ENCODE measurements around the gene SUPT6H.

The SUPT6H gene

DNA sequence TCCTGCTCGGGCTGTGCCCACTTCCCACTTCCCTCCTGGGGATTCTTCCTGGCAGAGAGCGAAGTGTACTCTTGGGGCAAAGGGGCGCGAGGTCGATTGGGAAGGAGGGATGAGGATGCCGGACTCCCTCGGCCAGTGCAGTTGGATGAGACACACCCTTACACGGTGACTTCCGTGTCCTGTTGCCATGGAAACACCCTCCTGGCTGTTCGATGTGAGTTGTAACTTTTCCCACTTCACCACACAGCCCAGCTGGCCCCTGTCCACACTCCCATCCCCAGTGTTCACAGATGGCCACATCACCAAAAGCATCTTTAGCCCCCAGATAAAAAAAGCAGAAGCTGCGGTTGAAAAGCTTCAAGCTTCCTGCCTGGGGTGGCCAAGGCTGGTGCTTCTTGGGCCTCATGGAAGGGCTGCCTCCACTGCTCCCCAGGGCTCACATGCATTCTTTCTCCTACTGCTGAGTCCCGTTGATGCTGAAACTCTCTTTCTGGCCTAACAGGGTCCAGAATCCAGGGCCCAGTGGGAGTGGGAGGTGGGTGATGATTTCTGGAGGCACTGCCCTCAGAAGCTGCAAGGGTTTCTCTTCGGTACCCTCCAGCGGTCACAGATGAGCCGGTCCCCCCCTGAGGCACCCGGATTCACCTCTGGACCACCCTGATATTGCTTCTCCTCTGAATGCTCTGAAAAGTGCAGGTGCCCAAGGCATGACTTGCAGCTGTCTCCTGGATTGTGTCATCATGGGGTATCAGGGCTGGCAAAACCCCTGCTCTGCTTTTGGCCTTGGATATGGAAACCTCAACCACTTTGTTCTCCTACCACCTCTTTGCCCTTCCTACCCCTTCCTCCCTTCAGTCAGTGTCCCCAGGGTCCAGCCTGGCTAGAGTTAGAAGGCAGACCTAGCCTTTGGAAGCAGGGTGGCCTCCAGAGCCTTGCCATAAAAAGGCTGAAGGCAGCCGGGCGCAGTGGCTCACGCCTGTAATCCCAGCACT is 79.6 kb downstream of the SUPT6H start:
- Mint-ChIP-seq H3K4me1 (peaks cover 31% of the 10 kb centered on the region), H3K36me3 (peaks cover 25% of the 10 kb centered on the region), H3K9me3 (no peaks in the 10 kb centered on the region), H3K4me3 (peak overlapping the region; percentile 84), H3K27ac (peak overlapping the region; percentile 37)
- ATAC-seq (no peak), DNase-seq (ENCODE audit: low spot score in 2 of 2) (no peak)

DNA sequence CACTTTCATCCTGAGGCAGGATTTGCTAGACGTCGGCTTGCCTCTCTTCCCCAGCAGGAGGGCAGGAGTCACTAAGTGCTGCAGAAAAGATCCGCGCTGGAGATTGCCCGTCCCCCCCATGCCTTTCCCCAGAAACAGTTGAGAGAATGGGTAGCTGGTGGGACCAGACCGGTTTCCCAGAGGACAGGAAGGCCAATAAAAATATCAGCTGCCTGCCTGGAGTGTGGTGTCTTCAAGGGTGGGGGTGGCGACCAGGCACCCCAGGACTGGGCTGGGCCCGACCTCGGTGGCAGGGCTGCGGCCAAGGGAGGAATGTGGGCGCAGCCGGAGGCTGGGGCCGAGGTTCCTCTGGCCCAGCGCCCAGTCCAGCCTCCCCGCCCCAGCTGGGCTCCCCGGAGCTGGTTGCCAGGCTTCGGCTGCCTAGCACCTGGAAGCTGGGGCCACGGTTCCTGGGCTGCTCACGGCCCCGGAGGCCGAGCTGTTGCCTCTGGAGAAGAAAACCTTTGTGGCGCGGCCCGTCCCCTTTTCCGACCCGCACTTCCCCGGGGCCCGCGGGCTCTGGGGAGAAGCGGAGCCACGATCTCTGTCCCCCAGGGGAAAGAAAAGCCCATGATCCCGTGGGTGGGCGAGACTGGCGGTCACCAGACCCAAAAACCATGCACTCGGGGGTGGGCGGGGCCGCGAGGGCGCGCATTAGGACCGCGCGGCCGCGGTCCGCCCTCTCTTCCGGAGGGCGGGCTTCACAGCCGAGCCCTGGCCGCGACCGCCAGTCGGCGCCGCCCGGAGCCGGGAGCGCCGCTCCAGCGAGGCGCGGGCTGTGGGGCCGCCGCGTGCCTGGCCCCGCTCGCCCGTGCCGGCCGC is 81.5 kb downstream of the SUPT6H start, which contains the start of gene TRAF4:
Gene TRAF4, plus strand, starts transcription at position 769 of the 861 bp plus-strand sequence. CDS start 102 bp downstream, outside the sequence.
- no peaks in the 10 kb centered on the region for H3K9me3 Mint-ChIP-seq
- peak; percentile 66 to 87 for DNase-seq (ENCODE audit: low spot score in 2 of 2)

DNA sequence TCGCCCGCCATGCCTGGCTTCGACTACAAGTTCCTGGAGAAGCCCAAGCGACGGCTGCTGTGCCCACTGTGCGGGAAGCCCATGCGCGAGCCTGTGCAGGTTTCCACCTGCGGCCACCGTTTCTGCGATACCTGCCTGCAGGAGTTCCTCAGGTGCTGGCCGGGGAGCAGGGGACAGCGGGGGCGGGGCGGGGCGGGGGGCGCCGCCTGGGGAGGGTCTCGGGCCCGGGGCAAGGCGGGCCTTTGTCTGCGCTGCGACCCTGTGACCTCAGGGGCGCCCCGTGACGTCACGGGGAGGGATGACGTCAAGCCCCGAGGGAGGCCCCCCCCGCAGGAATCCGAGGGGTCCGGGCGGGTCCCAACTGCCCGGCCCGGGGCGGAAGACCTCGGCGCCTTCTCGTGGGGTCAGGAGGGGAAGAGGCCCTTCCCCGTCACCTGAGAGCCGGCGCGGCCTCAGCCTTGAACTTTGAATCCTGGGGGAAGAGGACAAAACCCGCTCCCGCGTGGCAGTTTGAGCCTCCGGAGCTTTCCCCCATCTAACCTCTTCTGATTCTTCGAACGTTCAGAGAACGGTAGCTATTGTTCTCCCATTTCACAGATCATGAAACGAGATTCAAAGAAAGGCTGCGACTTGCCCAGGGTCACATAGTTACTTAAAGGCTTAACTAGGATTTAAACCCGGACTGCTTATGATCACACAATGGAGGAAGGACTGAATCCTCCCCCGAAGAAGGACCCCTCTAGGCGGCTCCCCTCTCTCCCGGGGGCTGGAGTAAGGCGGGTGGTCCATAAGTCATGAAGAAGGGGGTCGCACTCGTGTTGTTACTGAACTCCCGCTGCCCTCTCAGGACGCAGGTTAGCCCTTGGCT is 82.3 kb downstream of the SUPT6H start:
- ATAC-seq: peak; percentile 61
- H3K9me3 Mint-ChIP-seq: no peaks in the 10 kb centered on the region
- H3K27ac Mint-ChIP-seq: peak overlapping the region; percentile 94
- peaks cover 36% of the 10 kb centered on the region for H3K4me1 Mint-ChIP-seq
- peak; percentile 46 to 84 for DNase-seq (ENCODE audit: low spot score in 2 of 2)
- peak overlapping the region; percentile 84 for H3K4me3 Mint-ChIP-seq
- H3K36me3 Mint-ChIP-seq: peaks cover 52% of the 10 kb centered on the region

More for the DNA sequence above, 81.5 kb downstream of the SUPT6H start, which contains the start of gene TRAF4:
- peaks cover 36% of the 10 kb centered on the region for H3K4me1 Mint-ChIP-seq
- H3K36me3 Mint-ChIP-seq: peaks cover 43% of the 10 kb centered on the region
- H3K4me3 Mint-ChIP-seq: peak within 1 kb of the TSS; percentile 84
- ATAC-seq: peak; percentile 91
- peak within 1 kb of the TSS; percentile 94 for H3K27ac Mint-ChIP-seq

DNA sequence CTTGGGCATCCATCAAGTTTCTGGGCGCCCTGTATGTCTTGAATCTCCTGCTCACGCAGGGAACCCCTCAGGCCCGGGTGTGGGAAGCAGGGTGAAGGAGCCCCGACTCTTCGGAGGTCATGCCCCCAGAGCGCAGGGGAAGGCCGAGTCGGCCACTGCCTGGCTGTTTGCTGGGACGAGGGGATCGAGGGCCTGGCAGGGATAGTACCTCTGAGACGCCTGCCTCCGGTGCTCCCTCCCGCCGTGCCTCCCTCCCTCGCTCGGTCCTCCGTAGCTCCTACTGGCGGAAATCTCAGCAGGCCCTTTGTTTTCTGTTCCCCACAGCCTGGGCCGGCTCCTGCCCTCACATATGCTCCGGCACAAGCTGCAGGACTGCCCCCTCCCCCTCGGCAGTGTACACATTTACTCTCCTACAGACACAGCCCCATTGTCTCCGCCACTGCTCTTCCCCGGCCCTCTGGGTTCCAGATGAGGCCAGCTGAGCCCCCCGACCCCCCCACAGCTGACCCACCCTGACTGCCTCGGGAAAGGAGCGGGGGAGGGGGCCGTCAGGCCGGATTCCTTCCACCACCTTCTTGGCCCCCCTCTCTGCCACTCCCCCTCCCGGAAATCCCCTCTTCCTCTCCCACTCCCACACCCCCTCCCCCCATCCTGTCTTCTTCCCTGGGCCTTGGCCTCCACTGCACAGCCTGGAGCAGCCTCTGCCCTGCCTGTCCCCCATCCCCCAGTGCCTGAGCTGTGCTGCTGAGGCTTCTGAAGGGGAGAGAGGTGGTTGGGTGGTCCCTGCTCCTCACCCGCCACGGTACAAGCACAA is 83.2 kb downstream of the SUPT6H start:
- Mint-ChIP-seq H3K36me3 (peaks cover 60% of the 10 kb centered on the region), H3K4me3 (peak overlapping the region; percentile 84), H3K4me1 (peaks cover 34% of the 10 kb centered on the region), H3K9me3 (no peaks in the 10 kb centered on the region), H3K27ac (peak overlapping the region; percentile 94)
- DNase-seq (ENCODE audit: low spot score in 2 of 2) (peak in 1 of 2 donors; percentile 70), ATAC-seq (no peak)

DNA sequence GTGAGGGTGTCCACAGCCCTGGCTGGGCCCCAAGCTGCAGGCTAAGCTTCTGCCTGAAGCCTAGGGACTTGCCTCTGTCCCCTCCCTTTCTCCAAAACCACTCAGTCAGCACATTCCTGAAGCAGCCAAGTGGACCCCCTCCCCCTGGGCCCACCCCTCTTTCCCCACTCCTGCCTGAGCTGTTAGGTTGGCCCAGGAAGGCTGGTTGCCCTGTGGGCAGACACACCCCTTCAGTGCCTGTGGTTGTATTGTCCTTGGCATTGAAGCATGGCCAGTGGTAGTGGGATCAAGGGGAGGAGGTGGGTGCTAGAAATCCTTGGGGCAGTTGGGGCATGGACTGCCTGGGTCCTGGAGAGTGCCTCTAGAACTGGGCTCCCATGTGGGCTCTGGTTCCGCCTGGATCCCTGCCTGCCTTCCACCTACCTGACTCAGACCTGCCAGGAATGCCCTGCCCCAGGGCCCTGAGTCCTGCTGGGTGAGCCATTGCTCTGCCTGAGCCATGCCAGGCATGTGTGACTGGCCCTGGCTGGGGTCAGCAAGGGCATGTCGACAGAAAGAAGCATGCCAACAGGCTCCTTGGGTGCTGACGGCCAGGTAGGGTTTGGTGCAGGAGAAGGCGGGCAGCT is 83.9 kb downstream of the SUPT6H start:
- peak overlapping the region; percentile 84 for H3K4me3 Mint-ChIP-seq
- H3K9me3 Mint-ChIP-seq: no peaks in the 10 kb centered on the region
- H3K4me1 Mint-ChIP-seq: peaks cover 34% of the 10 kb centered on the region
- H3K36me3 Mint-ChIP-seq: peaks cover 67% of the 10 kb centered on the region
- no peak for DNase-seq (ENCODE audit: low spot score in 2 of 2)
- no peak for ATAC-seq
- H3K27ac Mint-ChIP-seq: peak overlapping the region; percentile 94

DNA sequence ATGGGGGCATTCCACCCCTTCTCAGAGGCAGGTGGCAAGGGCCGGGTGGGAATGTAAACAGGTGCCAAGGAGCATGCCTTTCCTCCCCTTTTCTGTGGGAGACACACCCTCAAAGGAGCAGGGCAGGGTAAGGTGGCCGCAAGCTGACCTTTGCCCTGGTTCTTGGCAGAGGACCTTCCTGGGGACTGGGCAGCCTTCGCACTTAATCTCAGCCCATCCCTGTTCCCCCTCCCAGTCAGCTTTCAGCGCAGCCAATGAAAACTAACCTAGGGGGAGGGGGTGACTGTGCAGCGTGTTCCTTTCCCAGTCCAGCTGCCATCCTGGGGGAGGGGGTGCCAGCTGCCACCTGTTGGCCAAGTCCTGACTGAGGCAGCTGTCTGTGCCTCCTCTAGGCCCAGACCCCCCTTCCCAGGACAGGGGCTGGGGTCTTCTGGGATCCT is 84.6 kb downstream of the SUPT6H start:
- Mint-ChIP-seq H3K4me1 (peaks cover 34% of the 10 kb centered on the region), H3K9me3 (no peaks in the 10 kb centered on the region), H3K36me3 (peaks cover 75% of the 10 kb centered on the region), H3K27ac (peak overlapping the region; percentile 94), H3K4me3 (peak overlapping the region; percentile 84)
- DNase-seq (ENCODE audit: low spot score in 2 of 2) (no peak), ATAC-seq (no peak)

DNA sequence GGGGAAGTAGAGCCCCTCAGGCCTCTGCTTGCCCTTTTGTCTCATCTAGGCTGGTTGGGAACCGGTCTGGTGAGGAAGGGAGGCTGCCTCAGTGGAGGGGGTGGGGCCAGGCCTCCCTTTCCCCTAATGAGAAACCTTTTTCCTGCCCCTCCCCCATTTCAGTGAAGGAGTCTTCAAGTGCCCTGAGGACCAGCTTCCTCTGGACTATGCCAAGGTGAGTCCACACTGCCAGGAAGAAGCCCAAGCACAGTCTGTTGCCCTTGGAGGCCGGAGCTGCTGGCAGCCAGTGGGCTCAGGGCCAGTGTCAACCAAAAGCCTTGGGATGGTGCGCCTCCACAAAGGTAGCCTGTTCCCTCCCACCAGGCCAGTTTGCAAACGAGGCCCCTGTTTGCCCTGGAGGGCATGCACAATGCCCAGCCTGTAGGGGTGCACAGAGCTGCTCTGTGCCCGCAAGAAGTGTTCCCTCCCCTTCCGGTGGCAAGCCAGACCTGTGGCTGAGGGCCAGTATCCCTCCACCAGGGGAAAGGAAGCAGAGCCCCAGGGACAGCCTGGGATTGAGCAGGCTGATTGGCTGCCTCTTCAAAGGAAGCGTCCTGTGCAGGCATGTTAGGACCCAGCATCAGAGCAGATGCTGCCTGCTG is 85.2 kb downstream of the SUPT6H start:
- H3K9me3 Mint-ChIP-seq: no peaks in the 10 kb centered on the region
- H3K4me1 Mint-ChIP-seq: peaks cover 34% of the 10 kb centered on the region
- ATAC-seq (no peak), DNase-seq (ENCODE audit: low spot score in 2 of 2) (no peak)
- H3K4me3 Mint-ChIP-seq: peak overlapping the region; percentile 84
- peak overlapping the region; percentile 94 for H3K27ac Mint-ChIP-seq
- peaks cover 80% of the 10 kb centered on the region for H3K36me3 Mint-ChIP-seq

DNA sequence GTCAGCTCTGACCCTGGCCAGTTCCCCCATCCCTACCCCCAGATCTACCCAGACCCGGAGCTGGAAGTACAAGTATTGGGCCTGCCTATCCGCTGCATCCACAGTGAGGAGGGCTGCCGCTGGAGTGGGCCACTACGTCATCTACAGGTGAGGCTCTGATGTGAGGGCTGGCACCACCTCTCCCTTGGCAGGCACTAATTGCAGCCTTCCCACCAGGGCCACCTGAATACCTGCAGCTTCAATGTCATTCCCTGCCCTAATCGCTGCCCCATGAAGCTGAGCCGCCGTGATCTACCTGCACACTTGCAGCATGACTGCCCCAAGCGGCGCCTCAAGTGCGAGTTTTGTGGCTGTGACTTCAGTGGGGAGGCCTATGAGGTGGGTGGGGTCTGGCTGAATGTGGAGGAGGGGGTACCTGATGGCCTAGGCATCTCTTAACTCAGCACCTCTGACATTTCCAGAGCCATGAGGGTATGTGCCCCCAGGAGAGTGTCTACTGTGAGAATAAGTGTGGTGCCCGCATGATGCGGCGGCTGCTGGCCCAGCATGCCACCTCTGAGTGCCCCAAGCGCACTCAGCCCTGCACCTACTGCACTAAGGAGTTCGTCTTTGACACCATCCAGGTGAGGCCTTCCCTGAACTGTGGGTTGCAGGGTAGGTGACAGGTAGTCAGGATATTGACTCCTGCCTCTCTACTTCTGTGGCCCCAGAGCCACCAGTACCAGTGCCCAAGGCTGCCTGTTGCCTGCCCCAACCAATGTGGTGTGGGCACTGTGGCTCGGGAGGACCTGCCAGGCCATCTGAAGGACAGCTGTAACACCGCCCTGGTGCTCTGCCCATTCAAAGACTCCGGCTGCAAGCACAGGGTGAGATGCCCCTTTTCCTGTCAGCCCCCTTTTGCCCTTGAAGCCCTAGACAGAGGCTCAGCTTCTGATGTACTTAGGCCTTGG is 86.1 kb downstream of the SUPT6H start:
- Mint-ChIP-seq H3K4me1 (peaks cover 31% of the 10 kb centered on the region), H3K4me3 (no peak overlapping the region), H3K9me3 (no peaks in the 10 kb centered on the region), H3K27ac (peak overlapping the region; percentile 78), H3K36me3 (peaks cover 87% of the 10 kb centered on the region)
- DNase-seq (ENCODE audit: low spot score in 2 of 2): no peak
- no peak for ATAC-seq

DNA sequence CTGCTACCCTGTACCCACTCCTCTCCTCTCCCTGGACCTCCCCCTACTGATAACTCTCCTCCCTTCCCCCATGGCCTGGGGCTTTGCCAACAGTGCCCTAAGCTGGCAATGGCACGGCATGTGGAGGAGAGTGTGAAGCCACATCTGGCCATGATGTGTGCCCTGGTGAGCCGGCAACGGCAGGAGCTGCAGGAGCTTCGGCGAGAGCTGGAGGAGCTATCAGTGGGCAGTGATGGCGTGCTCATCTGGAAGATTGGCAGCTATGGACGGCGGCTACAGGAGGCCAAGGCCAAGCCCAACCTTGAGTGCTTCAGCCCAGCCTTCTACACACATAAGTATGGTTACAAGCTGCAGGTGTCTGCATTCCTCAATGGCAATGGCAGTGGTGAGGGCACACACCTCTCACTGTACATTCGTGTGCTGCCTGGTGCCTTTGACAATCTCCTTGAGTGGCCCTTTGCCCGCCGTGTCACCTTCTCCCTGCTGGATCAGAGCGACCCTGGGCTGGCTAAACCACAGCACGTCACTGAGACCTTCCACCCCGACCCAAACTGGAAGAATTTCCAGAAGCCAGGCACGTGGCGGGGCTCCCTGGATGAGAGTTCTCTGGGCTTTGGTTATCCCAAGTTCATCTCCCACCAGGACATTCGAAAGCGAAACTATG is 87.0 kb downstream of the SUPT6H start:
- no peak for ATAC-seq
- Mint-ChIP-seq H3K9me3 (no peaks in the 10 kb centered on the region), H3K36me3 (peaks cover 87% of the 10 kb centered on the region), H3K4me3 (no peak overlapping the region), H3K27ac (peak overlapping the region; percentile 78), H3K4me1 (peaks cover 29% of the 10 kb centered on the region)
- DNase-seq (ENCODE audit: low spot score in 2 of 2): no peak

DNA sequence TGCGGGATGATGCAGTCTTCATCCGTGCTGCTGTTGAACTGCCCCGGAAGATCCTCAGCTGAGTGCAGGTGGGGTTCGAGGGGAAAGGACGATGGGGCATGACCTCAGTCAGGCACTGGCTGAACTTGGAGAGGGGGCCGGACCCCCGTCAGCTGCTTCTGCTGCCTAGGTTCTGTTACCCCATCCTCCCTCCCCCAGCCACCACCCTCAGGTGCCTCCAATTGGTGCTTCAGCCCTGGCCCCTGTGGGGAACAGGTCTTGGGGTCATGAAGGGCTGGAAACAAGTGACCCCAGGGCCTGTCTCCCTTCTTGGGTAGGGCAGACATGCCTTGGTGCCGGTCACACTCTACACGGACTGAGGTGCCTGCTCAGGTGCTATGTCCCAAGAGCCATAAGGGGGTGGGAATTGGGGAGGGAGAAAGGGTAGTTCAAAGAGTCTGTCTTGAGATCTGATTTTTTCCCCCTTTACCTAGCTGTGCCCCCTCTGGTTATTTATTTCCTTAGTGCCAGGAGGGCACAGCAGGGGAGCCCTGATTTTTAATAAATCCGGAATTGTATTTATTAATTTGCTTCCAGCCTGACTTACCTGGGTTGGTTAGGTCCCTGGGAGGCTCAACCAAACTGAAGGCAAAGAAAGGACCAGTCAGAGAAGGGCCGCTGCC is 87.6 kb downstream of the SUPT6H start:
- Mint-ChIP-seq H3K27ac (peak overlapping the region; percentile 17), H3K9me3 (no peaks in the 10 kb centered on the region), H3K36me3 (peaks cover 87% of the 10 kb centered on the region), H3K4me1 (peaks cover 29% of the 10 kb centered on the region), H3K4me3 (no peak overlapping the region)
- ATAC-seq: no peak
- DNase-seq (ENCODE audit: low spot score in 2 of 2): no peak

DNA sequence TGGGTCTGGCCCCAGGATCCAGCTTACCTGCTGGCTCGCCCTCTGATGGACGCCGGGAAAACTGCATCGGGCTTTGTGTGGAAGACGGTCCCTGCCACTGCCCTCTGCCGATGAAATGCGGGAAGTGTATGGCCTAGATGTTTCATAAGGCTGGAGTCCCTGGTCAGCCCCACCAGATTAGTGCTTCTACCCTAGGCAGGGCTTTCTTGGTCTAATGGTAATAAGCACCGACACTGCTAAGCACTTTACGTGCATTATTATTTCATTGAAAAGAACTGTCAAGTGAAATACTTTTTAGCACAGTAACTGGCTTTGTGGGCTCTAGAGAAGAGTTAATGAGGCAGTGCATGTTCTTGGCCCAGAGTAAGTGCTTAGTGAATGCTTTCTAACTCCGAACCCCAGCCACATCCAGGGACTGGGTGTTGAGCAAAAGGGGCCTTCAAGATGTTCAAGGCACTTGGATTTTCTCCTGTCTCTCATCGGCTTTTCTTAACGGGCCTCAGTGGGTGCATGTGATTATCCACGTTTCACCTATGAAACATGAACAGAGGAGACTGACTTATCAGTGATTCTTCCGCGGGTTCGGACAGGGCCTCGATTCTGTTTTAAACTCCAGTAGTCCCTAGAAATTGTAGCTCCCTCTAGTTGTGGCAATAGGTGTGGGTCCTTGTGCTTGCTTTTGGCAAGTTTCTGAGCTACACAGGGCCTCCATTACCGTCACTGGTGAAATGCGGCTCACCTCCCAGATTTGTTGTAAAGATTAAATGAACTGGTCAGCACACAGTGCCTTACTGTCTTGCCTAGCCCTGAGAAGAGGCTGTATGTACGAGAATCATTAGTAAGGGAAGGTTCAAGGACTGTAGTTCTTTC is 88.4 kb downstream of the SUPT6H start:
- Mint-ChIP-seq H3K27ac (peak overlapping the region; percentile 17), H3K9me3 (no peaks in the 10 kb centered on the region), H3K36me3 (peaks cover 87% of the 10 kb centered on the region), H3K4me1 (peaks cover 29% of the 10 kb centered on the region), H3K4me3 (no peak overlapping the region)
- DNase-seq (ENCODE audit: low spot score in 2 of 2): peak; percentile 82 to 94
- ATAC-seq: peak; percentile 84
